Endothelial cell of umbilical vein (primary cell): ENCODE measurements around the gene FHIP1B. TPM values are rescaled to one million over a fixed set of nuclear protein-coding genes. Genes with fewer than 3 reads are reported as not detected.

Experiments
- BruUV-seq: library from RNA; stranded (reverse); fragments of 400-500 nt; replicated peaks from 2 replicates; lab custom pipeline; 2021; lab: Mats Ljungman, UMichigan
- CTCF ChIA-PET: fragments of 300-600, 350-600 bp; sonication (Branson Sonifier 250); formaldehyde crosslinking; loops from one replicate; lab custom pipeline; 2021; ENCODE audit warnings: antibody characterized with exemption, inconsistent platforms; lab: Charles Lee
- POLR2A ChIA-PET: fragments of 300-600, 350-600 bp; sonication (Branson Sonifier 250); formaldehyde crosslinking; loops from one replicate; lab custom pipeline; 2021; ENCODE audit warnings: antibody characterized with exemption, inconsistent platforms; lab: Charles Lee
- DNase-seq: peaks from one replicate; pipeline ENCODE4 v3.0.0-alpha.2; 2011; ENCODE audit warnings: low read depth, low spot score
- FAIRE-seq: peaks from 2 replicates; lab custom pipeline; 2011; peaks lifted over from hg19 to GRCh38; lab: Jason Lieb, UNC
- H2AFZ ChIP-seq: 2 replicates; pipeline ENCODE4 v1.6.0; 2012; ENCODE audit warnings: low read depth, low read length, control low read depth, inconsistent platforms
- H3K27ac ChIP-seq: 2 replicates; pipeline ENCODE4 v1.5.1; 2011; ENCODE audit warnings: low read depth, mild to moderate bottlenecking, control low read depth, low read length, moderate library complexity; ENCODE audit not compliant: insufficient read depth
- H3K27me3 ChIP-seq, 2 experiments: 2 replicates each; pipeline versions ENCODE4 v1.6.0 to v1.6.1; 2011; ENCODE audit warnings: low read length in 2 of 2, mixed read lengths in 1 of 2; ENCODE audit not compliant: control insufficient read depth in 2 of 2, insufficient read depth in 2 of 2
- H3K36me3 ChIP-seq, 2 experiments: 2 replicates in 1 of 2; 3 replicates in 1 of 2; pipeline ENCODE4 v1.5.1; 2011; ENCODE audit warnings: low read length in 2 of 2, mild to moderate bottlenecking in 1 of 2, moderate library complexity in 1 of 2; ENCODE audit not compliant: control insufficient read depth in 2 of 2, insufficient read depth in 2 of 2; ENCODE audit errors: extremely low read depth in 1 of 2
- H3K4me1 ChIP-seq: 3 replicates; pipeline ENCODE4 v1.5.1; 2011; ENCODE audit warnings: mild to moderate bottlenecking, low read length; ENCODE audit not compliant: control insufficient read depth, insufficient read depth; ENCODE audit errors: extremely low read depth
- H3K4me2 ChIP-seq: 2 replicates; pipeline ENCODE4 v1.6.1; 2011; ENCODE audit warnings: low read length, control low read depth, mixed read lengths; ENCODE audit not compliant: insufficient read depth
- H3K4me3 ChIP-seq, 3 experiments: fragments of 200-600 bp in 1 of 3; sonication (generic), shearing (Covaris generic) in 1 of 3; replicated peaks in 1 of 3; 2 replicates each; pipeline ENCODE4 v1.5.1; 2011 to 2016; ENCODE audit warnings: control low read depth in 3 of 3, low read length in 3 of 3, mild to moderate bottlenecking in 2 of 3, inconsistent platforms in 1 of 3, low read depth in 1 of 3, moderate library complexity in 1 of 3; ENCODE audit not compliant: insufficient read depth in 1 of 3
- H3K79me2 ChIP-seq: 2 replicates; pipeline ENCODE4 v1.6.0; 2012; ENCODE audit warnings: low read length, inconsistent platforms; ENCODE audit not compliant: control insufficient read depth, insufficient read depth
- H3K9ac ChIP-seq: replicated peaks from 2 replicates; pipeline ENCODE3; 2011; ENCODE audit warnings: low read length, control low read depth; ENCODE audit not compliant: insufficient read depth; ENCODE audit errors: extremely low read depth
- H3K9me1 ChIP-seq: replicated peaks from 3 replicates; pipeline ENCODE4 v1.6.0; 2011; ENCODE audit warnings: mild to moderate bottlenecking, low read length; ENCODE audit not compliant: control insufficient read depth, insufficient read depth; ENCODE audit errors: extremely low read depth
- H3K9me3 ChIP-seq: replicated peaks from 2 replicates; pipeline ENCODE4 v1.5.1; 2012; ENCODE audit warnings: low read length, inconsistent platforms; ENCODE audit not compliant: control insufficient read depth, insufficient read depth
- H4K20me1 ChIP-seq: replicated peaks from 2 replicates; pipeline ENCODE3; 2011; ENCODE audit warnings: mild to moderate bottlenecking, low read length; ENCODE audit not compliant: control insufficient read depth, insufficient read depth; ENCODE audit errors: extremely low read depth
- CTCF ChIP-seq, 2 donors: IDR thresholded peaks; 1 replicate in 1 of 2; 2 replicates in 1 of 2; pipeline ENCODE4 v1.5.1; 2011; ENCODE audit warnings: low read length in 2 of 2, mild to moderate bottlenecking in 2 of 2, moderate library complexity in 2 of 2, control low read depth in 1 of 2, inconsistent platforms in 1 of 2, low read depth in 1 of 2; ENCODE audit not compliant: insufficient read depth in 1 of 2; ENCODE audit errors: extremely low read depth in 1 of 2
- EZH2 ChIP-seq: IDR thresholded peaks from 2 replicates; pipeline ENCODE4 v1.6.1; 2012; ENCODE audit warnings: borderline replicate concordance, low read depth, mild to moderate bottlenecking, moderate library complexity, low read length, inconsistent platforms; ENCODE audit not compliant: severe bottlenecking
- FOS ChIP-seq: IDR thresholded peaks from 2 replicates; pipeline ENCODE4 v1.6.1; 2011; ENCODE audit warnings: mild to moderate bottlenecking, low read length, moderate library complexity, borderline replicate concordance; ENCODE audit not compliant: insufficient read depth
- GATA2 ChIP-seq: IDR thresholded peaks from 2 replicates; pipeline ENCODE4 v1.7.0; 2011; ENCODE audit warnings: low read depth, mild to moderate bottlenecking, moderate library complexity, mixed read lengths, low read length; ENCODE audit not compliant: insufficient read length, insufficient read depth
- JUN ChIP-seq: IDR thresholded peaks from 2 replicates; pipeline ENCODE4 v1.6.1; 2011; ENCODE audit warnings: borderline replicate concordance, low read depth; ENCODE audit not compliant: insufficient read length, insufficient read depth
- MYC ChIP-seq: IDR thresholded peaks from one replicate; pipeline ENCODE4 v1.6.1; 2011; ENCODE audit warnings: mild to moderate bottlenecking, low read depth, low read length
- POLR2A ChIP-seq: IDR thresholded peaks from 2 replicates; pipeline ENCODE4 v1.6.1; 2012; ENCODE audit warnings: low read depth, mild to moderate bottlenecking, control low read depth, low read length
- POLR2AphosphoS5 ChIP-seq: IDR thresholded peaks from 2 replicates; pipeline ENCODE4 v1.6.1; 2012; ENCODE audit warnings: low read depth, mild to moderate bottlenecking, control low read depth, low read length, moderate library complexity; ENCODE audit not compliant: insufficient read depth
- dilution Hi-C: fragments of 300-500 bp; cut with MboI; formaldehyde crosslinking; loops from one replicate; pipeline ENCODE4 v1.15.0; 2019; ENCODE audit warnings: low sequenced_read_pairs; ENCODE audit not compliant: extremely low pct_ligation_motif_present
- intact Hi-C: fragments of 100-400 bp; cut with micrococcal nuclease; formaldehyde crosslinking; loops from one replicate; pipeline ENCODE4 v1.10.0; 2022
- polyA plus RNA-seq, 4 experiments: library from polyadenylated mRNA; depleted of rRNA in 3 of 4; stranded (reverse) in 3 of 4; unstranded in 1 of 4; fragments of >200 nt; gene quantifications; 2 replicates each; pipeline versions ENCODE4 v1.2.1 to v1.2.3, GENCODE V29; 2011 to 2012; ENCODE audit warnings: missing spikeins in 1 of 4
- total RNA-seq: library from RNA; stranded (reverse); gene quantifications from 2 replicates; pipeline ENCODE4 v1.2.3, GENCODE V29; 2021
- TF ChIP-seq, protein P1 (sequence below): IDR thresholded peaks from 2 replicates; pipeline ENCODE4 v1.6.1; 2011; ENCODE audit not compliant: insufficient read depth, insufficient read length

Gene FHIP1B
- total and polyA plus RNA-seq, 2 donors (not counting 3 experiments of a cell fraction or from before 2014, with no cell fraction given): 21.3 to 50.1 TPM

DNA sequence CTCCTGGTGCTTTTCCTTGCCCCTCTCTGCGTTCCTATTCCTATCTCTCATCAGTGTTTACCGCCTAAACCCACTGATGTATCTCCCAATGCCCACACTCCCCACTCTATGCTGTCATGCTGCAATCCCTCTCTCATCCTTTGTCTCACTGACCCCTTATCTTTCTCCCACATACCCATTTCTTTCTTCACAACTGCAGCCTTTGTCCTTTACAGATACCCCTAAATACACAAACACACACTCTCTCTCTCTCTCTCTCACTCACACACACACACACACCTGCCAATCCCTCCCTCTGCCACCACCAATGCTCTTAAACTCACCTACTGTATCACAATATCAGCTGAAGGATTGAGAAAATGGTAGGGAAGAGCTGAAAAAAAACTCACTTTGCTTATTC, 59.0 kb downstream of the FHIP1B start:
- Histone ChIP-seq H2AFZ (no peak overlapping the region), H3K27ac (no peak overlapping the region), H3K9ac (no peak overlapping the region), H3K4me1 (no peaks in the 10 kb centered on the region), H3K36me3 (no peaks in the 10 kb centered on the region), H4K20me1 (no peaks in the 10 kb centered on the region), H3K4me3 (no peak overlapping the region), H3K4me2 (no peak overlapping the region), H3K27me3 (peaks cover 0 to 2% of the 10 kb centered on the region in 2 experiments), H3K9me3 (no peaks in the 10 kb centered on the region), H3K9me1 (no peaks in the 10 kb centered on the region), H3K79me2 (no peaks in the 10 kb centered on the region)
- FAIRE-seq (no peak), DNase-seq (no peak)
- BruUV-seq: no TSS peak
- dilution Hi-C loops: no loop called here
- CTCF ChIA-PET: interaction anchor here (0.7 kb wide), 2 partner anchors 161 to 637 kb away, joined by 3 read pairs; no protein-coding TSS in a partner anchor
- TF ChIP-seq CTCF (IDR thresholded peaks at IDR 0.05; ENCODE audit: extremely low read depth in 1 of 2, insufficient read depth in 1 of 2, low read depth in 1 of 2, low read length in 2 of 2): no peak
- no peak for TF ChIP-seq EZH2
- TF ChIP-seq GATA2: no peak
- TF ChIP-seq, protein P1, sequence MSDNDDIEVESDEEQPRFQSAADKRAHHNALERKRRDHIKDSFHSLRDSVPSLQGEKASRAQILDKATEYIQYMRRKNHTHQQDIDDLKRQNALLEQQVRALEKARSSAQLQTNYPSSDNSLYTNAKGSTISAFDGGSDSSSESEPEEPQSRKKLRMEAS: no peak
- TF ChIP-seq POLR2AphosphoS5: no peak
- TF ChIP-seq POLR2A: no peak
- no peak for TF ChIP-seq FOS
- TF ChIP-seq JUN: no peak
- no peak for TF ChIP-seq MYC
- POLR2A ChIA-PET: no interaction called here
- intact Hi-C loops: no loop called here
